GM12872 (cell line): ENCODE results near the gene LCN15.

Experiments used
- CTCF ChIP-seq: IDR thresholded peaks from 3 replicates; pipeline ENCODE4 v1.5.1; 2011; ENCODE audit warnings: low read depth, mild to moderate bottlenecking, low read length, moderate library complexity; ENCODE audit not compliant: insufficient read depth

Gene LCN15

GRCh38 chr9:136769710-136770191 is 5.4 kb upstream of the LCN15 start:
- peak; percentile 76 for TF ChIP-seq CTCF

DNA sequence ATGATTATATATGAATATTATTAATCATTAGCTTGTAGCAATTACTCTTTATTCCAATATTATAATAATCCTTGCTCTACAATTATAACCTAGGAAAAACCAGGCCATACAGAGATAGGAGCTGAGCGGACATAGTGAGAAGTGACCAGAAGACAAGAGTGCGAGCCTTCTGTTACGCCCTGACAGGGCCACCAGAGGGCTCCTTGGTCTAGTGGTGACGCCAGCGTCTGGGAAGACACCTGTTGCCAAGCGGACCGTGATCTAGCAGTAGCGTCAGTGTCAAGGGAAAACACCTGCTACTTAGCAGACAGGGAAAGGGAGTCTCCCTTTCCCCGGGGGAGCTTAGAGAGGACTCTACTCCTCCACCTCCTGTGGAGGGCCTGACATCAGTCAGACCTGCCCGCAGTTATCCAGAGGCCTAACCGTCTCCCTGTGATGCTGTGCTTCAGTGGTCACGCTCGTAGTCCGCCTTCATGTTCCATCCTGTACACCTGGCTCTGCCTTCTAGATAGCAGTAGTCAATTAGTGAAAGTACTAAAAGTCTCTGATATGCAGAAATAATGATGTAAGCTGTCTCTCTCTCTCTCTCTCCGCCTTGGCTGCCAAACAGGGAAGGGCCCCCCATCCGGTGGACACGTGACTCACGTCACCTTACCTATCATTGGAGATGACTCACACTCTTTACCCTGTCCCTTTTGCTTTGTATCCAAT is 2.2 kb upstream of the LCN15 start:
- peak; percentile 59 for TF ChIP-seq CTCF

- no peak for TF ChIP-seq CTCF
Observed at GRCh38 chr9:136765041-136765440, 723 bp upstream of the LCN15 start.

DNA sequence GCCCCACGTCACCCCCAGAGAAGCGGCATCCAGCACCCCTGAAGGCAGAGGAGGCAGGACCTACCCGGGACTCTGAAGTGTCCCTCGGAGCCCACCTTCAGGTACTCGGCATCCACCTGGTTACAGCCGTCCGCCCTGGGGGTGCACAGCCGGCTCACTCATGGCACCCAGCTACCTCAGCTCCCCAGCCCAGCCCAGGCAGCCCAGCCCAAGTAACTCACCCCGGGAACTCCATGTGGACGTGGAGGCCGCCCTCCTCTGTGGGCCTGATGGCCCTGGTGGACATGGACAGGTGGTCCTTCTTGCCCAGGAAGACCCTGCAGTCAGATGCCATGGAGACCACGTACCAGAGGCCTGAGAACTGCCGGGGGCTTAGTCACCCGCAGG is 676 bp downstream of the LCN15 start:
- no peak for TF ChIP-seq CTCF

DNA sequence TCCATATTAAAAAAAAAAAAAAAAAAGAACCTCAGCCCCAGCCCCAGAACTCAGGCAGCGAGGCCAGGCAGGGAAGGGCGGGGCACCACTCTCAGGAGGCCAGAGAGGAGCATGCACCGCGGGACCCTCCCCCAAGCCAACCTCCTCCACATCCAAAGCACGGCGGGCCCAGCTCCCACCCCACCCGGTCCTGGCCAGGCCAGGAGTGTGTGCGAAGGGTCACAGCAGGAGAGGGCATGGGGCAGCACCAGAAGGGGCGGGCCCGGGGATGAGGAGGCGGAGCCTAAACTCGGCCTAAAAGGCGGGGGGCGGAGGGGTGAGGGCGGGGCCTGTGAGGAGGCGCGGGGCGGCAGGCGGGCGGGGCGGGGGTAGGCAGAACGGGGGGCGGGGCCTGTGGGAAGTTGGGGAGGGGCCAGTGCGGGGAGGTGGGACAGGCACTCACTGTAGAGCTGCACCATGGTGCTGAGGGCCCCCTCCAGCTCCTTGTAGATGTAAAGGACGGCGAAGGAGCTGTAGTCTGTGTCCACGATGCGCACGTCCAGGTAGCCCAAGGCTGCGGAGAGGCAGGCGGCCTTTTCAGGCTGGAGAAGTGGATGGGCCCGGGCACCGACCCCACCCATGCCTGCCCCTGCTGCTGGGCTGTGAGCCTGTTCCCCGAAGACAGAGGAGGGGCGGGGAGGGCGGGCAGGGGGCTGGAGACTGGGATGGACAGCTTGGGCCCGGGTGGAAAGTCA is 1.2 kb downstream of the LCN15 start:
- no peak for TF ChIP-seq CTCF

- no peak for TF ChIP-seq CTCF
Observed at GRCh38 chr9:136762221-136762691, 2.1 kb downstream of the LCN15 start.

DNA sequence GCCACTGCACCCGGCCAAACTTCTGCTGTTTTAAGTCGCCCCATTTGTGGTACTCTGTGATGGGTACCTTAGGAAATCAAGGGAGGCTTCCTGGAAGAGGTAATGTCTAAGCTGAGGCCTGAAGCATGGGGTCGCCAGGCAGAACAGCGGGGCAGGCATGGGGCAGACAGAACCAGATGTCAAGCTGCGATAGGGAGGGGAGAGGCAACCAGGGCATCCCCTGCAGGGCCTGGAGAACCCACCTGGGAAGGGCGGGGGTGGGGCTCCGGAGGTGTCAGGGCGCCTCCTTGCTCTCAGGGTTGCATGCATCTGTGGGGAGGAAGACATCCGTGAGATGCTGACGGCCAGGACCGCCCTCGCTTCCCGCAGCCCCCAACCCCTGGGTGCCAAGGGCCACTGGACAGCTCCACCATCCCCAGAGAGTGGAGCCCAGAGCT is 2.8 kb downstream of the LCN15 start:
- TF ChIP-seq CTCF, result no peak
